ENCODE data around the gene FGF12.

Gene FGF12

DNA sequence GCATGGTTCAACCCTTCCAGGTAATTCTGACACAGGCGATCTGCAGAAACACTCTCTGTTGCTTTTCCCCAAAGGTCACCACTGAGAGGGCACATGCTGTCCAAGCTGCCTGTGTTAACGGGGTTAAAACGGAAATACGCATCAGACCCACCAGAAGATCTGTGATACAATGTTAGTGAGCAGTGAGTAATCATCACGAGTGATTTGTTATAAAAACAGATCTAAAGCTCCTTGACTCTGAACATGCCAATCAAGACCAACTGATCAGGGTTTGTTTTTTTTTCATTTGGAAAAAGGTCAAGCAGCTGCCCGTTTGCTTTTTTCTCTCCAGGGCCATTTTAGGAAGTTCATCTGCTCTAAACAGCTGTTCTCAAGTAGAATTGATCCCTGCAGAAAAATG, 43.2 kb downstream of the FGF12 start:
- DNase-seq: no peak

DNA sequence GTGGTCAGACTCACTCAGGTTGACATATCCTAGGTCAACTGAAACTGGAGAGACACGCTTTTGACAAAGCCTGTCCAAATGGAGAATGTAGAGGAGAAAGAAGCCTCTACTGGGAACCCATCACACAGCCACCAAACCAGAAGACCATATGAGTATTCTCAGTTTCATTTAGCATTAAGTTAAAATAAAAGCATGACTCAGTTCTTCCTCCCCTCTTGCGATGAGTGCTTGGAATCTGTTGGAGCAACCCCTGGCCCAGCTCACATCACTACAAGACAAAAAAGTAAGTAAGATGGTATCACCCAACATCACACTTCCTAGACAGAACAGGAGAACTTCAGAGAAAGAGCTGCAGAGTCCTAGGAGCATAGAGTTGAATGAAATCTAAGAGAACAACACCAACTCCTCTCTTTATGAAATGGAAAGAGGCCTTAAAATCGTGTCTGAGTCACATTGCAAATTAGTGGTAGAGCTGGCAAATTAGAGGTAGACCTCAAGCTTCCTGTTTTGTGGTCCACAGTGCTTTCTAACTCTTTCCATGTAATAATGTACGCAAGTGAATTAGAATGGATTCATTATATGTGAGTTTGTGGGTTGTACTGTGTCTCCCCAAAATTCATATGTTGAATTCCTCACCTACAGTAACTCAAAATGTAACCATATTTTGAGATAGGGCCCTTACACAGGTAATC, 51.2 kb downstream of the FGF12 start:
- no peak for DNase-seq

GRCh38 chr3:192655628-192656027, 71.7 kb downstream of the FGF12 start:
- no peak for DNase-seq

- no peak for DNase-seq
These were observed 72.3 kb downstream of the FGF12 start for GRCh38 chr3:192655040-192655439.

- DNase-seq: no peak
These were observed 73.5 kb downstream of the FGF12 start for GRCh38 chr3:192653862-192654261.

GRCh38 chr3:192652727-192653126, 74.6 kb downstream of the FGF12 start:
- DNase-seq: no peak

GRCh38 chr3:192651836-192652512, 75.4 kb downstream of the FGF12 start:
- DNase-seq: no peak

- DNase-seq: no peak
These were observed 81.9 kb downstream of the FGF12 start for GRCh38 chr3:192645437-192645836.

DNA sequence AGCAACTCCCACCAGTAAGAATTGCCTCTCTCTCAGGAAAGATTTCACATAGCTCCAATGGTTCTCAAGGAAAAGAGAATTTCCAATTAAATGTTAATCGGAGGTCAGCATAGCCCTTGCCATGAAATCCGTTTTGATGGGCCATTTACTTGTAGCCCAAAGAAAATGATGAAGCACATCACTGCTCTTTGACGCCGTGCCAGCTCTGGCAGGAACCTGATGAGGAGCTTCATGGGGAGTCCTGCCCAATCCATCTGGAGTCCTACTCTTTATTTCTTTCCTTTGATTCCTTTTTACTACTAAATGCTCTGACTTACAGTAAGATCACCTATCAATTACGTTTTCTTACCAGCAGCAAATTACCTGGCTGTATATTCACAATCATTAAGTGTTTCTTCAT, 84.7 kb downstream of the FGF12 start:
- DNase-seq: no peak

GRCh38 chr3:192641919-192642318, 85.4 kb downstream of the FGF12 start:
- no peak for DNase-seq

DNA sequence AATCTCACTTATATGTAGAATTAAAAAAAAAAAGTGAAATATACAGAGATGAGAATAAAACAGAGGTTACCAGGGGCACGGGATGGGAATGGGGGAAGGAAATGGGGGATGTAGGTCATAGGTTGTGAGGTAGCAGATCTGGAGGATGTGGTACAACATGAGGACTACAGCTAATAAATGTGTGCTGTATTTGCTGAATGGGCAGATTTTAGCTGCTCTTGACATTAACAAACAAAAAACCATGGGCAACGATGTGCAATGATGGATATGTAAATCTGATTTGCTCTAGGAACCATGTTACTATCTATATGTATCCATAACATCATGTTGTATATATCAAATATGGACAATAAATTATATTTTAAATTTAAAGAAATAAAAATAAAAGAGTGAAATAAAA, 87.4 kb downstream of the FGF12 start:
- no peak for DNase-seq

- no peak for DNase-seq
These were observed 89.5 kb downstream of the FGF12 start for GRCh38 chr3:192637803-192638202.

DNA sequence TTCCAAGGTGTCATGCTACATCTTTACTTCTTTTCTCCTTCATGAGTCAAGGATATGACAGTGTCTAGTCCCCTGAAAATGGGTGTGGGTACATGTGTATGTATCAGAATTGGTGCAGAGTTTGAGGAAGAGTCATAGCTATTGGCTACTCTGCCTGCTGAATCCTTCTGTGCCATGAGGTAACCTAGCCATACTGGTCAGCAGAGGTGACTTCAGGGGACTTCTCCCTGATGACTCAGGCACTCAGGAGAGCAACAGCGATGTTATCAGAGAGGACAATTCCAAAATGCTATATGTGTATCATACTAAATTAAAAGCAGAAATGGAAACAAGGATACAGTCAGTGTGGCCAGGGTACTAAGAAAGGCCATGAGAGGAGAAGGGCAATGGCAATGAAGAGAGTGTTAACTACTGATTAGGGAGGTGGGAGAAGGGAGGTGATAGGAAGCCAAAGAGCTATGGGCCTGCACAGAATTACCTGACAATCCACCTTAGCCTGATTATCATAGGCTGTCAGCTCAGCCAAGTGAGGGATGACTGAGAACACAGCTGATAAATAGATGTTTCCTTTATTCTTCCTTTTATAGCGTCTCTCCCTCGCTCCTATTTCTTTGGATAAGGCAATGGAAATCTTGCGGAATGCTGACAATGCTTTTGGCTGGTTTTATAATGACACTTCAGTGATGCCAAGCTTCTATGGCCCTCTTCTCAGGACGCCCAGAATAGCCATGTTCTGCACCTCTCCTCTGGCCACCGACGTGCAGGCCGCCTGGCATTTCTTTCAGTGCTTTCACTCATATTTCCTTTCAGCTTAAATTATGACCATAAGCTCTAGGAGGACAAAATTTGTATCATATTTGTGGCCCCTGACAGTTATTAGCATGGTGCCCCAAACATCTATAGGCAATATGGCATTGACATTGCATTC, 90.6 kb downstream of the FGF12 start:
- no peak for DNase-seq

DNA sequence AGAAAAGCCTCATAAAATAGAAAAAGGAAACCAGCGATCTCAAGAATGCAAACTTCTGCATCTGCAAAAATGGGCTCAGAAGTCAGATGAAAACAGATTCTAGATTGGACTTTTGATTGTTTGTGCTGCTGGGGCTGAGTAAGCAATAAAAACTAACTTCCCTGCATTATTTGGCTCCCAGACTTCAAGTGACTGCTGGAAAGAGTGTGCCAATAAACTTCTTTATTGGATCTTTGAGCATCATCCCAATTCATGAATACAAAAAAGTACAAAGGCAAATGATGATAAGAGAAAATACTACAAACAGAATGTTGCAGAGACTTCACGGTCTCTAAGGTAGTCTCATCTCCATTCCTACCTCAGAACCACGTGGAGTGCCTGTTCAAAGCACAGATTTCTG, 97.9 kb downstream of the FGF12 start:
- no peak for DNase-seq

DNA sequence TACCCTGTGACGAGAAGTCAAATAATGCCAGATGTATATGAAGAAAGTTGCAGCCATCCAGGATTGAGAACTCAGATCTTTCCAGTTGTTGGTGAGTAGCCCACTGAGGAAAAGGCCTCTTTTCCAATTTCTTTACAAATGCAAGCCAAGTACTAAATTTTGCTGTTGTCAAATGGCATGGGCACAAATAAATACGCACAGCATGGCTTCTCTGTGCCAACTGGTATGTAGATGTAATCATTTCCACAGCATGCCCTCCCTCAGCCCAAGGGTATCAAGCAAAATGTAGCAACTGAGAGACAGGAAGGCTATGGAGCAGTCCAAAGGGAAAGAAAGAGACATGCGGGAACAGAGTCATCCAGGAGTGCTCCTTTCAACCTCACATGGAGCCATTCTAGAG, 105.4 kb downstream of the FGF12 start:
- no peak for DNase-seq

GRCh38 chr3:192620275-192620674, 107.1 kb downstream of the FGF12 start:
- DNase-seq: no peak

GRCh38 chr3:192611411-192611810, 115.9 kb downstream of the FGF12 start:
- no peak for DNase-seq

- no peak for DNase-seq
These were observed 118.4 kb downstream of the FGF12 start for GRCh38 chr3:192608726-192609600.

DNA sequence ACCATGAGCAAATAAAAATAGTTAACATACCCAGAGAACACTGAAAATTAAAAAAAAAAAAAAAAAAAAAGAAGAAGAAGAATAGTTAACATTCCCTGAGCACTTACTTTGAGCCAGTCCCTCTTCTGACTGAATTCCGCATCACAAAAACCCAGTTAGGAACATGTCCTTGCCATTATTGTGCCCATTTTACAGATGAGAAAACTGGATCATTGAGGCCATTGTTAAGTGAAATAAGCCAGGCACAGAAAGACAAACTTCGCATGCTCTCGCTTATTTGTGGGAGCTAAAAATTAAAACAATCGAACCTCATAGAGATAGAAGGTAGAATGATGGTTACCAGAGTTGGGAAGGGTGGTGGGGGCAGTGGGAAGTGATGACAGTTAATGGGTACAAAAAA, 119.5 kb downstream of the FGF12 start:
- DNase-seq: no peak

DNA sequence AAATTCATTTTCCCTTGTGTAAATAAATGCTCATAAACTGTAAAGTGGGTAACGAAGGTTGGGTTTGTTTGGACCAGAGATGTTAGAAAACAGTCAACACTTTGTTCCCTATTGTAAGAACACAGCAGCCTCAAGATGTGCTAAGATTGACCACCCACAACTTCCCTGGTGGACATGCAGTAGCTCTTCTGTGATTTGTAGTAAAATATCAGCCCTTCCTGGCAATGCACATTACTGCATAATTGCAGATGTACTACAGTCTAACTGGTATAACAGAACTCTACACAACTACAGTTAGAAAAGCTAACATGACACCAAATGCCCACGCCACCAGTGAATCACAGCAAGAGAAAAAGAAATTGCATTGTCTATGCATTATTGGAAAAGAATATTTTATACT, 129.4 kb downstream of the FGF12 start:
- no peak for DNase-seq

DNA sequence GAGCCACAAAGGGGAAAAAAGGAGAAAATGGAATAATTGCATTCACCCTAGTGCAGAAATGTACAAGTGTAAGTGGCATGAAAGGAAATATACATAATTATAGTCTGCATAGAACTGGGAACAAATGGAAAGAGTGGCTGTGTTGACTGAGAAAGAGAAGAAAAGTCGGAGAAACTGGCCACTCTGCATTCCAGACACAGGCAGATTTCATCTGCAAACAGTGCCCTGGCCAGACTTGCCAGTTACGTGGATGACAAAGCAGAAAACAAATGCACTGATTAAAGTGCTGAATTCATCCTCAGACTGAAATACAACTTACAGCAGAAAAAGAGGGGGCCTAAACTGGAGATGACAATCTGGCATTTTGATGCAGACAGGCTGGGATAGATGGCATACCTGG, 129.8 kb downstream of the FGF12 start:
- DNase-seq: no peak

DNA sequence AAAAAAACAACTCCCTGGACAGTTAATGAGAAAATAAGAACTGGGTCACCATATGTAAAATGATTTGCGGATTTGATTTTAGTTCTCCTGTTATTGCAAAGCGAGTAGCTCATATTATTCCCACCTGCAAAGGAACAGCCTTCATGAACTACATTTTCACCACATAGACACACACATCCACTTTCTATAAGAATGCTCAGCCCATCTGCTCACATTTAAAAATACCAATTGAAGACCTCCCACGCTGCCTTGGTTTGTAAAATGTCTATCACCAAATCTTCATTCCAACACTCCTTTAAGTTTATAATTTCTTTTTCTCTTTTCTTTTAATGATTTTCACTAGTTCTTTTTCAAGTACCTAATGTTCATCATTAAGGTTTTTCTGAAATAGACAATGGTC, 148.6 kb downstream of the FGF12 start:
- DNase-seq: no peak

DNA sequence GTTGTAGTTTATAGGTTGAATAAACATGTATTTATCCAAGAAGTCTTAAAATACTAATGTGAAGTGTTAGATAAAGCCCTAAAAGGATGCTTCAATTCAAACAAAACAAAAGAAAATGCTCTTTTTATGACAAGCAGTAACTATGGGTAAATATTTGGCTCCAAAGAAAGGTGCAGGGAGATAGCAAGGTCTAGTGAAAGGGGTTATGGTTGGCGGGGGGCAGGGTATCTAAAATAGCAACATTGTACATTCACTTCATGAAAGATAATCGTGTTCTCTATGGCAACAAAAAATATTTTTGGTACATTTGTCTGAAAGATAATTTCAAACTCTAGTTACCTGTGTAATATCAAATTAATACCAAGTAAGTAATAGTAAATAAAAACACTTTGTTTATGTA, 149.5 kb downstream of the FGF12 start:
- no peak for DNase-seq
